ENCODE measurements around the gene REV3L.

The REV3L gene

DNA sequence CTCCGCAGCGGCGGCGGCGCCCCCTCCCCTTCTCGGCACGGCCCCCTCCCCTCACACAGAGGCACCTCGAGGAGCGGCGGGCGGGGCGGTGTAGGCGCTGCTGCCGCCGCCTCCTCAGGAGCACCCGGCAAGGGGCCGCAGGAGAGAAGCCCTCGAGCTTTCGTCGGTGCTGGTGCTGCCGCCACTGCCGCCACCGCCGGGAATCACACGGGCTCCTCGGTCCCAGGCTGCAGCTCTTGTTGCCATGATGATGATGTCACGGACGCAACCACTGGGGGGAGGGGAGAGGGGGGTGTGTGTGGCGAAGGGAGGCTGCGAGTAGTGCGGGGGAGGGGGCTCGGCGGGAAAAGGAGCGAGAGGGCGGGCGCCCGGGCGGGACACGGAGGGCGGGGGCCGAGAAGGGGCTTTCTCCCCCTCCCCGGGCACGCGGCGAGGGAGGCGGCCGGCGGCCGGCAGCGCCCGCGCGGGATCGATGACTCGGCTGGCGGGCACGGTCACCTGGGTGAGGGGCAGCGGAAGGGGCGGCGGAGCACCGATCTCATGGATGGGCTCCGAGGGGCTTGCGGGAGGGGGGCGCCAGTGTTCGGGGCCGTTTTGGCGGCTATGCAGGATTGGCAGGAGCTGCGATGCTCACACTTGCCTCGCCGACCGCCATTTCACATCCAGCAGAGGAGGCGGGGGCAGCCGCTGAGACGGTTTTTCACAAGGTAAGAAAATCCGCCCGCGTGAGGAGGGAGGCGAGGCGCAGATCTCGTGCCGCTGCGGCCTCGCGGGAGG lies at the start of gene REV3L:
Gene REV3L (minus strand): TSS at position 260 of the 777 bp plus-strand sequence. CDS start 330 bp downstream, outside the sequence.
- TF ChIP-seq, protein P1, sequence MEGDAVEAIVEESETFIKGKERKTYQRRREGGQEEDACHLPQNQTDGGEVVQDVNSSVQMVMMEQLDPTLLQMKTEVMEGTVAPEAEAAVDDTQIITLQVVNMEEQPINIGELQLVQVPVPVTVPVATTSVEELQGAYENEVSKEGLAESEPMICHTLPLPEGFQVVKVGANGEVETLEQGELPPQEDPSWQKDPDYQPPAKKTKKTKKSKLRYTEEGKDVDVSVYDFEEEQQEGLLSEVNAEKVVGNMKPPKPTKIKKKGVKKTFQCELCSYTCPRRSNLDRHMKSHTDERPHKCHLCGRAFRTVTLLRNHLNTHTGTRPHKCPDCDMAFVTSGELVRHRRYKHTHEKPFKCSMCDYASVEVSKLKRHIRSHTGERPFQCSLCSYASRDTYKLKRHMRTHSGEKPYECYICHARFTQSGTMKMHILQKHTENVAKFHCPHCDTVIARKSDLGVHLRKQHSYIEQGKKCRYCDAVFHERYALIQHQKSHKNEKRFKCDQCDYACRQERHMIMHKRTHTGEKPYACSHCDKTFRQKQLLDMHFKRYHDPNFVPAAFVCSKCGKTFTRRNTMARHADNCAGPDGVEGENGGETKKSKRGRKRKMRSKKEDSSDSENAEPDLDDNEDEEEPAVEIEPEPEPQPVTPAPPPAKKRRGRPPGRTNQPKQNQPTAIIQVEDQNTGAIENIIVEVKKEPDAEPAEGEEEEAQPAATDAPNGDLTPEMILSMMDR (IDR thresholded peaks at IDR 0.05; ENCODE audit: control insufficient read depth, insufficient read depth, low read depth, low read length, missing control alignments), result no peak
- peak; percentile 45 for DNase-seq (ENCODE audit: low read depth)
- H3K4me3 ChIP-seq (ENCODE audit: control insufficient read depth, low read depth, low read length), result peak within 1 kb of the TSS; percentile 79

DNA sequence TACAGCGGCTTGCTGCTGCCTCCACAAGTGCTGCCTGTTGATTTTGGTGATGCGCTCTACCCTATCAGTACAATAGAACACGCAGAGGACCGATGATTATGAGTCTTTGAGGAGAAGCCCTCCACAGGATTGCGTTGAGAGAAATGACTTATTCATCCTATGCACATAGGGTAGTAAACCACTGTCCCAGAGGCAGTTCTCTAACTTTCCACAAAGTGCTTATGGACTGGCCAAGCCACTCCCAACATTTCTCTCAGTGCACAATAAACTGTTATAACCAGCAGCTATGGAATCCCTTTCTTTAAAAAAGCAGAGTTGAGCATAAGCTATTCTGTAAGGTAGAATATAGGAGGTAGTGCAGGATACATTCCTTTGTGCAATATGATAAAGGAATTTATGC lies 48.2 kb upstream of the REV3L start:
- TF ChIP-seq, protein P1 (IDR thresholded peaks at IDR 0.05; ENCODE audit: control insufficient read depth, insufficient read depth, low read depth, low read length, missing control alignments), result no peak
- DNase-seq (ENCODE audit: low read depth), result no peak
- H3K4me3 ChIP-seq (ENCODE audit: control insufficient read depth, low read depth, low read length), result no peak overlapping the region

DNA sequence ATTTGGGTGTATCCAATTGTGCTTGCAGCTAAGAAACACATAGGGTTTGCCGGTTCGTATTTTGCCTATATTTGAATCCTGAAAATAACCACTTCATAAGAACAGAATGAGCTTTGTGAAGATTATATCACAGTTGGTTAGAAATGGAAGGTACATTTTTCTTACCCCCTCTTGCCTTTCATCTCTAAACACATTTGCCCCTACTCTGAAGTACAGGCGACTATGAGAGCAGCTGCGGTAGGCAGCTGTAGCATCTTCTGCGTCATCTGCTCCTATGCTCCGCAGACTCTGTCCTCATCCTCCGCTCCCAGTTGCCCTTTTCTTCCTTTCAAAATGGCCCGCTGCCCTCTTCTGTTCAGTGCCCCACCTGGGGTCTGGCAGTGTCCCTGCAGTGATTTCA lies 47.6 kb upstream of the REV3L start:
- H3K4me3 ChIP-seq (ENCODE audit: control insufficient read depth, low read depth, low read length), result no peak overlapping the region
- no peak for DNase-seq (ENCODE audit: low read depth)
- TF ChIP-seq, protein P1 (IDR thresholded peaks at IDR 0.05; ENCODE audit: control insufficient read depth, insufficient read depth, low read depth, low read length, missing control alignments), result no peak

- H3K4me3 ChIP-seq (ENCODE audit: control insufficient read depth, low read depth, low read length), result no peak overlapping the region
- no peak for DNase-seq (ENCODE audit: low read depth)
Observed at GRCh38 chr6:111530218-111530617, 47.2 kb upstream of the REV3L start.

DNA sequence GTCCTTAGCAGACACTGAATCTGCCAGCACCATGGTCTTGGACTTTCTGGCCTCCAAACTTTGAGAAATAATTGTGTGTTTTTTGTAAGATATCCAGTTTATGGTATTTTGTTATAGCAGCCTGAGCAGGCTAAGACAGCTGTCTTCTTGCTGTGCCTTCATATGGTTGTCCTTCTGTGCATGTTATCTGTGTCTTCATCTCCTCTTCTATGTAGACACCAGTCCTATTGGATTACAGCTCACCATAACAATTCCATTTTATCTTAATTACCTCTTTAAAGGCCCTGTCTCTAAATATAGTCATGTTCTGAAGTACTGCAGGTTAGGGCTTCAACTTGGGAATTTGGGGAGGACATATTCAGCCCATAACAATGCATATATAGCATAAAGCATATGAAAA lies 44.3 kb upstream of the REV3L start:
- DNase-seq (ENCODE audit: low read depth), result no peak
- TF ChIP-seq, protein P1 (IDR thresholded peaks at IDR 0.05; ENCODE audit: control insufficient read depth, insufficient read depth, low read depth, low read length, missing control alignments), result no peak

More at GRCh38 chr6:111530218-111530617, 47.2 kb upstream of the REV3L start:
- TF ChIP-seq, protein P1 (IDR thresholded peaks at IDR 0.05; ENCODE audit: control insufficient read depth, insufficient read depth, low read depth, low read length, missing control alignments), result no peak

DNA sequence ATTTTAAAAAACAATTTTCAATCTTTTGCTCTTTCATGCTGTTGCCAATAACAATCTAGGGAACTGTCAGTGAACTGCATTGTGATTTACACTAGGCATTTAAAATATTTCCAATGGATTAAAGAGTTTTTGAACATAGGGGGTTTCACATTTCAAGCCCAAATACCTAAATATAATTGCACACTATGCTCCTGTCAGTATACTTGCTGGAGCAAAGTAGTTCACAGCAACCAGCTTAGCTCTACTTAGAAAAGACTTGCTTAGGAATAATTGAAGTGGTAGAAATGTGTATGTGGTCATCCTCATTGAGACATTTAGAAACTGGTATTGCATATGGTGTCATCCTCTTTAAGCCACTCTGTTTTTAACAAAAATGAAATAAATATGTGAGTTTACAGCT lies 41.7 kb upstream of the REV3L start:
- TF ChIP-seq, protein P1 (IDR thresholded peaks at IDR 0.05; ENCODE audit: control insufficient read depth, insufficient read depth, low read depth, low read length, missing control alignments), result no peak
- DNase-seq (ENCODE audit: low read depth), result no peak
- H3K4me3 ChIP-seq (ENCODE audit: control insufficient read depth, low read depth, low read length), result no peak overlapping the region

More for the DNA sequence above, 44.3 kb upstream of the REV3L start:
- no peak overlapping the region for H3K4me3 ChIP-seq (ENCODE audit: control insufficient read depth, low read depth, low read length)

Data from AG09309 (cell line).